Mucosa of descending colon (tissue), 3 donors: ENCODE measurements around the gene MYO16. TPM values are rescaled to one million over a fixed set of nuclear protein-coding genes. Genes with fewer than 3 reads are reported as not detected.

Experiments
- ATAC-seq: fragments of 200-7000 bp; cut with Tn5 transposase; one replicate; pipeline ENCODE4 v1.9.1; 2020; ENCODE audit warnings: mild to moderate bottlenecking, moderate library complexity
- DNase-seq, 3 donors: peaks; one replicate each; pipeline ENCODE4 v3.0.0-alpha.2; 2020
- H3K36me3 ChIP-seq: fragments of 200-600 bp; one replicate; pipeline ENCODE4 v1.8.0; 2021; ENCODE audit warnings: low read depth, mild to moderate bottlenecking
- H3K4me1 ChIP-seq: fragments of 200-600 bp; one replicate; pipeline ENCODE4 v1.8.0; 2021; ENCODE audit warnings: low read depth, mild to moderate bottlenecking
- H3K4me3 ChIP-seq: fragments of 200-600 bp; one replicate; pipeline ENCODE4 v1.8.0; 2021; ENCODE audit warnings: mild to moderate bottlenecking
- H3K9me3 ChIP-seq: fragments of 200-600 bp; one replicate; pipeline ENCODE4 v1.8.0; 2021; ENCODE audit warnings: mild to moderate bottlenecking
- intact Hi-C, 2 donors: fragments of 100-400 bp; cut with DNase I in 1 of 2; cut with micrococcal nuclease in 1 of 2; formaldehyde crosslinking; loops; one replicate each; pipeline versions ENCODE4 v1.11.0 to v1.11.1; 2022; cut with DNase I, micrococcal nuclease
- total RNA-seq, 3 donors: library from RNA; stranded (reverse); fragmentation: NEBNext Ultra II Directional in 2 of 3; extraction: Animal tissue kit (Norgen Biotek cat#: 25700) in 2 of 3; gene quantifications; one replicate each; pipeline versions ENCODE4 v1.2.1 to v1.2.4, GENCODE V29; 2021 to 2023
- TF ChIP-seq, protein P1 (sequence below): fragments of 200-600 bp; IDR thresholded peaks from one replicate; pipeline ENCODE4 v1.8.0; 2022; ENCODE audit warnings: antibody characterized with exemption, mild to moderate bottlenecking
- donor health status: DM: no; HTN: no; CAD: no; lungs with moderate emphysema.
- donor health status: DM: no; HTN: no; CAD: no.
- donor health status: DM: no; HTN: yes; CAD: no.

MYO16 gene
- total RNA-seq, 3 donors from 2014 or later: 0.06 TPM; not detected in 2

DNA sequence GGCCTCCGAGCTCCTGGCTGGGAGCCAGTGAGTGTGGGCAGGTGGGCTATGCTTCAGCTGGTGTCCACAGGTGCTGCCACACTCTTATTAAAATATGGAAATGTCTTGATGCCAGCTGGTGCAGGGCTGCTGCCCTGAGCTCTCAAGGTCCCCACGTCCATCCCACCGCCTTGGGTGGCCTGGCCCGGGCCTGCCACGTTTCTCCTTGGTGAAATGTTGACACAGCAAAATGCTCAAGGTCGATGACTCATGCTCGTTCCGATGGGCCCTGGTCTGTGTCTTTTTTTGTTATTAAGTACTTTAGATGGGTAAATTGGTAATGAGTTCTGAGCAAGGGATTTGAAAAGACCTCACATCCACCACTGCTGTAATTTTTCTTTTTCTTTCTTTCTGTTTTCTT is 524.7 kb downstream of the MYO16 start:
- H3K36me3 ChIP-seq: no peaks in the 10 kb centered on the region
- no peaks in the 10 kb centered on the region for H3K4me1 ChIP-seq
- DNase-seq (no peak), ATAC-seq (no peak)
- no peaks in the 10 kb centered on the region for H3K9me3 ChIP-seq
- intact Hi-C loops: no loop called here
- TF ChIP-seq, protein P1, sequence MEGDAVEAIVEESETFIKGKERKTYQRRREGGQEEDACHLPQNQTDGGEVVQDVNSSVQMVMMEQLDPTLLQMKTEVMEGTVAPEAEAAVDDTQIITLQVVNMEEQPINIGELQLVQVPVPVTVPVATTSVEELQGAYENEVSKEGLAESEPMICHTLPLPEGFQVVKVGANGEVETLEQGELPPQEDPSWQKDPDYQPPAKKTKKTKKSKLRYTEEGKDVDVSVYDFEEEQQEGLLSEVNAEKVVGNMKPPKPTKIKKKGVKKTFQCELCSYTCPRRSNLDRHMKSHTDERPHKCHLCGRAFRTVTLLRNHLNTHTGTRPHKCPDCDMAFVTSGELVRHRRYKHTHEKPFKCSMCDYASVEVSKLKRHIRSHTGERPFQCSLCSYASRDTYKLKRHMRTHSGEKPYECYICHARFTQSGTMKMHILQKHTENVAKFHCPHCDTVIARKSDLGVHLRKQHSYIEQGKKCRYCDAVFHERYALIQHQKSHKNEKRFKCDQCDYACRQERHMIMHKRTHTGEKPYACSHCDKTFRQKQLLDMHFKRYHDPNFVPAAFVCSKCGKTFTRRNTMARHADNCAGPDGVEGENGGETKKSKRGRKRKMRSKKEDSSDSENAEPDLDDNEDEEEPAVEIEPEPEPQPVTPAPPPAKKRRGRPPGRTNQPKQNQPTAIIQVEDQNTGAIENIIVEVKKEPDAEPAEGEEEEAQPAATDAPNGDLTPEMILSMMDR: no peak
- no peak overlapping the region for H3K4me3 ChIP-seq

DNA sequence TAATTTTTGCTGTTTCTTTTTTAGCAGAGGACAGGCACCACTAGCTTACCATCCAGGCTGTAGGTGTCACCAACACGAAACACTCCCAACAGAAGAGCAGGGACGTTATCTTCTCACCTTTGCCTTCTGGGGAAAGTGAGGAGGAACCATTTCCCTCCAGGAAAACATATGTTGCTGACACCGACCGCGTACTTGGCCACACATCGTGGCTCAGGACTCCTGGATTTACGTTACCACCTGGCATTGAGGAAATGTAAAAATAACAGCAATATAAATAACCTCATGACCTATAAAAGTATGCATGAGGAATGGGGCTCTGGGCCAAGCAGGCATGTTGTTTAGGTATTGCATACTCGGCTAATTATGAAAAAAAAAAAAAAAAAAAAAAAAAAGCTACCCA is 525.1 kb downstream of the MYO16 start:
- Histone ChIP-seq H3K4me1 (no peaks in the 10 kb centered on the region), H3K9me3 (no peaks in the 10 kb centered on the region), H3K36me3 (no peaks in the 10 kb centered on the region), H3K4me3 (no peak overlapping the region)
- TF ChIP-seq, protein P1: no peak
- intact Hi-C loops: no loop called here
- DNase-seq (no peak), ATAC-seq (no peak)

- ATAC-seq: no peak
- Histone ChIP-seq H3K4me1 (no peaks in the 10 kb centered on the region), H3K36me3 (no peaks in the 10 kb centered on the region), H3K4me3 (no peak overlapping the region), H3K9me3 (no peaks in the 10 kb centered on the region)
- intact Hi-C loops: no loop called here
- DNase-seq: no peak
- TF ChIP-seq, protein P1: no peak
These were observed 525.8 kb downstream of the MYO16 start for GRCh38 chr13:109154966-109155761.

DNA sequence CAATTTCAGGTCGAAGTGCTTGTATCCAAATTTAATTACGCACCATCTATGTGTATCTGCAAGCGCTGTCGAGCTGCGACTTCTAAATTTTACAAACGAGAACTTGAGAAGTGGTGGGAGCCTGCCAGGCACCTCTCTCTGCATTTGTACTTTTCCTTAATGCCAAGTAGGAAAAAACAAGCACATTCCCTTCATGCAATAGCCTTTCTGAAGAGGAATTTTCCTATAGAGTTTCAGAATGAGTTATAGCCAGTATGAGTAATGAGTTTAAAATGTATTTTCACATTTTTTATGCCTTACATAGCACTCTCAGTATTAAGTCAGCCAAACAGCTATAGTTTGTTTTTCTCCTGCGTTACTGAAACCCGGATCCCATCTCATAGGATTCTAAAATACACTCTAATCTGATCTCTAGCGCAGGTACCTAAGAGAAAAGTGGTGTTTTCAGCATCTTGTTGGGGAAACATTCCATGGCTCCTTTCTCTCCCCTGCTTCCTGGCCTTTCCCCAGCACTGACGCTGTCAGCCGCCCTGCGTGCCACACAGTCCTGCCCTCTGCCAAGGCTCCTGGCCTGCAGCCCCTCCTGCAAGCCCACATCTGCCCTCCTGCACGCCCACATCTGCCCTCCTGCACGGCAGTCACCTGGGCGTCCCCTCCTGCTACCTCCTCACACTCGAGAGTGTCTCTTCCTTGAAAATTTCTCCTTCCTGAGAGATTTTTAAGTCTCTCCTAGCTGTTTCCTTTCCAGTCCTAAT is 526.9 kb downstream of the MYO16 start:
- intact Hi-C loops: no loop called here
- TF ChIP-seq, protein P1: no peak
- H3K4me1 ChIP-seq: no peaks in the 10 kb centered on the region
- DNase-seq (no peak), ATAC-seq (no peak)
- no peak overlapping the region for H3K4me3 ChIP-seq
- no peaks in the 10 kb centered on the region for H3K9me3 ChIP-seq
- H3K36me3 ChIP-seq: no peaks in the 10 kb centered on the region

DNA sequence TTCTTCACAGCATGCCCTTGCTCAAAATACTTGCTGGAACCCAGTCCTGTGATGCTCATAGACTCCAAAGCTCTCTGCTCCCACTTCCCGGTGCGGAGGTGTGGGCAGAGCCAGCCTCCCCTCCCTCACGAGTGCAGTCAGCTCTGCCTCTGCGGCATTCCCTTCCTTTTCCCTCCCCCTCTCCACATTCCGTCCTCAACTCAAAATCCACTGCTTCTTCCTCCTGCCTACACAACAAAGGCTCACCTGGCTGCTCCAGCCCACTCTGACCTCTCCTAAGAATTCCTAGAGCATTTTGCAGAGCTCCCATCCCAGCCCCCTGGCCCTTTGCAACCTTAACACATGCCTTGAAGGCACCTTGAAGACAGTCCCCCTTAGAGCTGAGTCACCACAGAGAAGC is 527.9 kb downstream of the MYO16 start:
- no peaks in the 10 kb centered on the region for H3K9me3 ChIP-seq
- intact Hi-C loops: no loop called here
- TF ChIP-seq, protein P1: no peak
- H3K4me1 ChIP-seq: no peaks in the 10 kb centered on the region
- DNase-seq (no peak), ATAC-seq (no peak)
- H3K36me3 ChIP-seq: no peaks in the 10 kb centered on the region
- H3K4me3 ChIP-seq: no peak overlapping the region
